ENCODE data around the gene SMC2.

- TF ChIP-seq POLR2A (IDR thresholded peaks at IDR 0.05): no peak
- TF ChIP-seq, protein P1, sequence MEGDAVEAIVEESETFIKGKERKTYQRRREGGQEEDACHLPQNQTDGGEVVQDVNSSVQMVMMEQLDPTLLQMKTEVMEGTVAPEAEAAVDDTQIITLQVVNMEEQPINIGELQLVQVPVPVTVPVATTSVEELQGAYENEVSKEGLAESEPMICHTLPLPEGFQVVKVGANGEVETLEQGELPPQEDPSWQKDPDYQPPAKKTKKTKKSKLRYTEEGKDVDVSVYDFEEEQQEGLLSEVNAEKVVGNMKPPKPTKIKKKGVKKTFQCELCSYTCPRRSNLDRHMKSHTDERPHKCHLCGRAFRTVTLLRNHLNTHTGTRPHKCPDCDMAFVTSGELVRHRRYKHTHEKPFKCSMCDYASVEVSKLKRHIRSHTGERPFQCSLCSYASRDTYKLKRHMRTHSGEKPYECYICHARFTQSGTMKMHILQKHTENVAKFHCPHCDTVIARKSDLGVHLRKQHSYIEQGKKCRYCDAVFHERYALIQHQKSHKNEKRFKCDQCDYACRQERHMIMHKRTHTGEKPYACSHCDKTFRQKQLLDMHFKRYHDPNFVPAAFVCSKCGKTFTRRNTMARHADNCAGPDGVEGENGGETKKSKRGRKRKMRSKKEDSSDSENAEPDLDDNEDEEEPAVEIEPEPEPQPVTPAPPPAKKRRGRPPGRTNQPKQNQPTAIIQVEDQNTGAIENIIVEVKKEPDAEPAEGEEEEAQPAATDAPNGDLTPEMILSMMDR (IDR thresholded peaks at IDR 0.05): no peak
Measured at GRCh38 chr9:104074876-104075275, 19.2 kb upstream of the SMC2 start.
